GDM1 (cell line): ENCODE measurements around the gene DNAJC1.
"Not testable (repeated sequence)": the region's sequence is repeated elsewhere in the genome, so short reads cannot be mapped to it uniquely, and the experiment has no call there.

Source experiments
- DNase-seq: peaks from one replicate; lab custom pipeline; 2025; lab: John Stamatoyannopoulos, UW

The DNAJC1 gene

DNA sequence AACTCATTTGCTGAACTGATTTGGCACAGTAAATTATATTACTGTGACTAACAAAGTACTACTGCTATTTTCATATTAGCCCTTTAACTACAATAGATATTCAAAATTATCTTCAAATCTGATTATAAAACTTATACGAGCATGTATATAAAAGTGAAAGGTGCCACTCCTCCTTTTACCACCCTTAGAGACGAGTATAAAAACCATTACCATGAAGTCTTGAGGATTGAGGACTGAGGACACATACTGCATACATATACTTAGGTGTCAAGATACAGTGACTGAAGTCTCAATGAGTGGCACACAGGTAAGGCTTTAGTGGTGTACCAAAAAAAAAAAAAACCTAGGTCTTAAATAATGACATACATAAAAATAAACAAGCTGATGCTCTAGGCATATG is 98.6 kb downstream of the DNAJC1 start:
- DNase-seq, result no peak

DNA sequence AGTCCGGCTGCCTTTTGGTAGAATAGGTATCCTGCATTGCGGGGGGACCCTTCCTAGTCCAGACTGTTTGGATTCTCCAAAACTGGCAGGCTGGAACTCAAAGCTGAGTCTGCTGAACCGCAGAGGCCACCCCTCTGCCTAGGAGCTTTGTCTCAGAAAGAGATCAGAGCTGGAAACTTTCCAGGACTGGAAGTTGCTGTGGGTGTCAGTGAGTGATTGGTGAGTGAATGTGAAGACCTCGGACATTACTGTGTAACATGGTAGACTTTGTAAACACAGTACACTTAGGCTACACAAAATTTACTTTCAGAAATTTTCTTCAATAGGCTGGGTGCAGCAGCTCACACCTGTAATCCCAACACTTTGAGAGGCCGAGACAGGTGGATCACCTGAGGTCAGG is 103.8 kb downstream of the DNAJC1 start:
- no peak for DNase-seq

DNA sequence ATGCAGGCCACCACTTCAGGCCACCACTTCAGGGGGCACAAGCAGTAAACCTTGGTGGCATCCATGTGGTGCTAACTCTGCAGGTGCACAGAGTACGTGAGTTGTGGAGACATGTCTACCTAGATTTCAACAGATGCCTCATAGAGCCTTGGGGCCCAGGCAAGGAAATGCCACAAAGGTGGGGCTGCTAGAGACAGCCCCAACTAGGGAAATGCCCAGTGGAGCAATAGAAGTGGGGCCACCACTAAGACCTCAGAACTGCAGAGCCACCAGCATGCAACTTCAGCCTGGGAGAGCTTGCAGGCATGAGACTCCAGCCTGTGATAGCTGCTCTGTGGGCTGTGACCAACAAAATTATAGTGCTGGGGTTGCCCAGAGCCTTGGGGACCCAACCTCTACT is 107.6 kb downstream of the DNAJC1 start:
- no peak for DNase-seq

DNA sequence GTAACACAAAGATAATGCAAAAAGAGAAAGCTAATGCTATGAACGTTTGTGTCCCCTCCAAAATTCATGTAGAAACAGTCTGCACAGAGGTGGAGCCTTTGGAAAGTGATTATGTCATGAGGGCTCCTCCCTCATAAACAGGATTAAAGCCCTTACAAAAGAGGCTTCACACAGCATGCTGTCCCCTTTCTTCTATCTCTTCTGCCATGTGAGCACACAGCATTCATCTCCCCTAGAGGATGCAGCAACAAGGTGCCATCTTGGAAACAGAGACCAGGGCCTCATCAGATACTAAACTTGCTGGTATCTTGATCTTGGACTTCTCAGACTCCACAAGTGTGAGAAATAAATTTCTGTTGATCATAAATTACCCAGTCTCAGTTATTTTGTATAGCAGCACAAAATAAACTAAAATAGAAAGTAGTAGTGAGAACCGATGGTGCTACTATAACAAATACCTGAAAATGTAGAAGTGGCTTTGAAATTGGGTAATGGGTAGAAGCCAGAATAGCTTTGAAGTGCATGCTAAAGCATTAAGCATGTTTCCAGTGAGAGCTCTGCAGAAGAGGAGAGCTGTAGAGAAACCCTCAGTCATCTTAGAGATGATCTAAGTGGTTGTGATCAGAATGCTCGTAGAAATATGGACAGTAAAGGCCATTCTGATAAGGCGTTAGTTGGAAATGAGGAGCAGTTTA is 108.7 kb downstream of the DNAJC1 start:
- DNase-seq, result no peak

DNA sequence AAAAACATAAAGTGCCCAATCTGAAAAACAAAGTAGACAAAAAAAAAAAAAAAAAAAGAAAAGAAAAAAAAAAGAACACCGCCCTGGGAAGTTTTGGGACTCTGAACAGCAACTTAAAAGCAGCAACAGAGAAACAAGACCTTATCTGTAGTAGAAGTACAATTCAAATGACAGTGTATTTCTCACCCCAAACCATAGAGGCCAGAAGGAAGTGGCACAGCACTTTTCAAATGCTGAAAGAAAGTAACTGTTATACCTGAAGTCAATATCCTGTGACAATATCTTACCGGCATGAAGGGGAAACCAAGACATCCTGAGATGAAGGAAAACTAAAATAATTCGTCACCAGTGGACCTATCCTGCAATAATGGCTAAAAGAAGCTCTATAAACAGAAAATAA is 112.1 kb downstream of the DNAJC1 start:
- DNase-seq, result no peak

DNA sequence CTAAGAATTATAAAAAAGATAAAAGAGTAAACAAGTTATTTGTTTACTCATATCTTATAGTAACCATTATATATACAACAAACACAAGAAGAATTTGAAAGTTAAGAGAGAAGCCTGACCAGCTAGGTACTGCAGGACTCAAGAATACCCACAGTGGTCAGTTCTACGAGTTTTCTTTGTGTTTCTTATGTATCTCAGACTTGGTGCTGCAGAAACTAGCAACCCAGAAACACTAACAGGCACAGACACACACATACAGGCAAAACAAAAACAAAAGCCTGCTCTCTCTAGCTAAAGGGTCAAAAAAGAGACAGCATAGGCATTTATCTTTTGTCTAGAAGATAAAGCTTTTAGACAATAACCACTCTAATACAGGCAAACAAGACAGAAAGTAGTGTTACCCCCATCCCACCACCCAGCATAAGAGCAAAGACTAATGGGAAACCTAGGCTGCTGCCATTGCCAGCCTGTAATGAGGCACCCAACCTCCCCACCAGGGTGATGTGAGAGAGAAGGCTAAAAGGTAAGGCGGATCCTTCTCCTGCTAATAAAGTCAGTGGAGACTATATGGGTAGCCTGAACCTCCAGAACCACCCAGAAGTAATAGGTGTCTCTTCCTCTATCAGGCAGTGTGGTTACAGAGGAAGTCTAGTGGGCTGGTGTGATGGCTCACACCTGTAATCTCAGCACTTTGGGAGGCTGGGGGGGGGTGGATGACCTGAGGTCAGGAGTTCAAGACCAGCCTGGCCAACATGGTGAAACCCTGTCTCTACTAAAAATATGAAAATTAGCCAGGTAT is 113.9 kb downstream of the DNAJC1 start:
- DNase-seq, result no peak

DNA sequence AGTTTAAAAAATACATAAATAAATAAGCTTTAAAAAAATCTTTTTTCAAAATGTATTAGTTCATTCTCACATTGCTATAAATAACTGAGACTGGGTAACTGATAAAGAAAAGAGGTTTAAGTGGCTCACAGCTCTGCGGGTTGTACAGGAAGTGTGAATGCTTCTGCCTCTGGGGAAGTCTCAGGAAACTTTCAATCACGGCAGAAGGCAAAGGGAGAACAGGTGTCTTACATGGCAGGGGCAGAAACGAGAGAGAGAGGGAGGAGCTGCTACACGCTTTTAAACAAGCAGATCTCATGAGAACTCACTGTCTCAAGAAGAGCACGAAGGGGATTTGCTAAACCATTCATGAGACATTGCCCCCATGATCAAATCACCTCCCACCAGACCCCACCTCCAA is 114.6 kb downstream of the DNAJC1 start:
- no peak for DNase-seq

DNA sequence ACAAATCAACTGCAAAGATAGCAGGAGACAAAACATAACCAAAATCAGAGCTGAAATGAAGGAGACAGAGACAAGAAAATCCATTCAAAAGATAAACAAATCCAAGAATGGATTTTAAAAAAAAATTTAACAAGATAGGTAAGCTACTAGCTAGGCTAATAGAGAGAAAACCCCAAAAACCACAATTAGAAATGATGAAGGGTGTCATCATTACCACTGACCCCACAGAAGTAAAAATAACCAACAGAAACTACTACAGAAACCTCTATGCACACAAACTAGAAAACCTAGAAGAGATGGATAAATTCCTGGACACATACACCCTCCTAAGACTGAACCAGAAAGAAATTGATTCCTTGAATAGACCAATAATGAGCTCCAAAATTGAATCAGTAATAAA is 117.6 kb downstream of the DNAJC1 start:
- DNase-seq, result no peak

DNA sequence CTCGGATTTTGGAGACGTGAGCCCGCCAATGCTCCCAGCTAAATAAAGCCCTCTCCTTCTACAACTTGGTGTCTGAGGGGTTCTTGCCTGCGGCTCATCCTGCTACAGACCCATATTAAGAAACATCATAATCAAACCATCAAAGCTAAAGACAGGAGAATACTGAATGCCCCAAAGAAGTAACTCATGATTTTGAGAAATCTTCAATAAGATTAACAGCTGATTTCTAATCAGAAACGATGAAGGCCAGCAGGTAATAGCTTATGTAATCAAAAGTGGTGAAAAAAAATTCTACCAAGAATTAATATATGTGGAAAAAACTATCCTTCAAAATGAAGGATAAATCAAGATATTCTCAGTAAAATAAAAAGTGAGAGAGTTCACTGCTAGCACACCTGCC is 130.3 kb downstream of the DNAJC1 start:
- no peak for DNase-seq

DNA sequence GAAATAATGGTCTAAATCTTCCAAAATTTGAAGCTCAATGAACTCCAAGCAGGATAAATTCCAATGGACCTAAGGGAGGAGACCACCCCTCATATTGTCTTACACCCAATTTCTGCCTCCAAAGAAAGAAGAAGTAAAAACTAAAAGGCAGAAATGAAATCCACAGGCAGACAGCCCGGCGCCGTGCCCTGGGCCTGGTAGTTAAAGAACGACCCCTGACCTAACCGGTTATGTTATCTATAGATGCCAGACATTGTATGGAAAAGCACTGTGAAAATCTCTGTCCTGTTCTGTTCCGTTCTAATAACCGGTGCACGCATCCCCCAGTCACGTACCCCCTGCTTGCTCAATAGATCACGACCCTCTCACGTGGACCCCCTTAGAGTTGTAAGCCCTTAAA is 130.8 kb downstream of the DNAJC1 start:
- not testable (repeated sequence) for DNase-seq

DNA sequence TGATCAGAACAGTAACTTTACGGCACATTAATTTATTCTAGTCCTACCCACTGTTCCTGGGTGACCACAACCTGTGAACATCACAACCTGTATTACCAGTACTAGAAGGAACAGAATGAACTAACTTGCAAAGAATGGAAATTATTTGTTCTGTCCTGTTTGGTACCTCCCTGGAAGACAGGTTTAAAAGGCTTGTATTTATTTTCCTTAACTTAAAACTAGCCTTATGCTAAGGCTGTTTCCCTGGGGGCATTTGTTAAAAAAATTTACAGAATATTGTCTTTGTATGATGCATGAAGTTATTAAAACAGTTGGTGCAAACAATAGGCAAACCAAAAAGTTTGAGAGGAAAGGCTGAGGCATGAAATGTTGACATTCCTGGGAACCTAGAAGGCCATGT is 132.7 kb downstream of the DNAJC1 start:
- DNase-seq, result no peak

DNA sequence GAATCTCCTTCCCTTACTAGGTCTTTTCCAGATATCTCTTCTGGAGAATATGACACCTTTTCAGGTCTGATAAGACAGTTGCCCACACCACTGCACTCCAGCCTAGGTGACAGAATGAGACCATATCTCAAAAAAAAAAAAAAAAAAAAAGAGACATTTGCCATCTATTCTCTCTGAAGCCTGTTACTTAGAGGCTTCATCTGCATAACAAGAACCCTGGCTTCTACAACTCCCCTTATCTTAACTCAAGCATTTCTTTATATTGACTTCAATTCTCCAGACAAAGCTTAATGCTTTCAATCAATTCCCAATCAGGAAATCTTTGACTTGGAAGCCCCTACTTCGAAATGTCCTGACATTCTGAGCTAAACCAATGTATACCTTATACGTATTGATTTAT is 134.4 kb downstream of the DNAJC1 start:
- DNase-seq, result not testable (repeated sequence)

DNA sequence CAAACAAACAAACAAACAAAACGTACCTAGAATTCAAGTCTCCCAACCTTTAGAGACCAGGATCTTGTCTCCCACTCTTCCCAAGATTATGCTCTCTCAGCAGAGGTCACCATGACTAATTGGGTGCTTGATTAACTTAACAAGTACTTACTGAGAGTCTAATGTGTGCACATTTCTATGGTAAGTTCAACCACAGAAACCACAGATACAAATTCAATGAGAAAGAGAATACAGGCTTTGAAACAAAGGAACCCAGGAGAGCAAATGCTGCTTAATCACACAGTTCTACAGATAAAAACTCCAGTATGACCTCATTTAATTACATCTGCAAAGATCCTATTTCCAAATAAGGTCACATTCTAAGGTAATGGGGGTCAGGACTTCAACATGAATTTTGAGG is 142.8 kb downstream of the DNAJC1 start:
- DNase-seq, result no peak

DNA sequence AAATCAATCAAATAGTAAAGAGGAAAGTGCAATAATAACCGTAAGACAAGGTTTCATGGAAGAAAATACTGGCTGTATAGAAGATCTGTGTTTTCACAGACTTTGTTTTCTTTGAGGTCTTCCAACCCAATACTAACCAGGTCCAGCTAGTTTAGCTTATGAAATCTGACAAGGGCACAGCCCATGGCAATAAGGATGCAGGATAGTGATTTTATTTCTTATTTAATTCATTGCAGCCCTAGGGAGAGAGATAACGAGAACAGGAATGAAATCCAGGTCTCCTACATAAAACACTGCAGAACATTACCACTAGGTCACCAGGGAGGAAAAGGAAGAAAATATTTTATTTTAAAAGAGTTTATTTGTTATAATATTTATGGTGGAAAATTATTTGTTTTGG is 145.1 kb downstream of the DNAJC1 start:
- DNase-seq, result no peak

DNA sequence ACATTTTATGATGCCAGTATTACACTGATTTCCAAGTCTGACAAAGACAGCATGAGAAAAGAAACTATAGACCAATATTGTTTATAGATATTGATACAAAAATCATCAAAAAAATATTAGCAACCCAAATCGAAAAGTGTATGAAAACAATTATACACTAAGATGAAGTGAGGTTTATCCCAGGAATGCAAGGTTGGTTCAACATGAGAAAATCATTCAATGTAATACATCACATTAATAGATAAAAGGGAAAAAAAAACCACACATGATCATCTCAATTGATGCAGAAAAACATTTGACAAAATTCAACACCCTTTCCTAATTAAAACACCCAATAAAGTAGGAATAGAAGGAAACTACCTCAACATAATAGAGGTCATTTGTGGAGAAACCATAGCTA is 153.9 kb downstream of the DNAJC1 start:
- DNase-seq, result no peak

DNA sequence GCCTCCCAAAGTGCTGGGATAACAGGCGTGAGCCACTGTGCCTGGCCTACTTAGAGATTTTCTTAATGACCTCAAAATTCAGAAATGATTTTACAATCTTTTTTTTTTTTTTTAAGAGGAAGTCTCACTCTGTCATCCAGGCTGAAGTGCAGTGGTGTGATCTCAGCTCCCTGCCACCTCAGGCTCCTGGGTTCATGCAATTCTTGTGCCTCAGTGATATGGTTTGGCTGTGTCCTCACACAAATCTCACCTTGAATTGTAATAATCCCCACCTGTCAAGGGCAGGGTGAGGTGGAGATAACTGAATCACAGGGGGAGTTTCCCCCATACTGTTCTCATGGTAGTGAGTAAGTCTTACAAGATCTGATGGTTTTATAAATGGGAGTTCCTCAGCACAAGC is 159.9 kb downstream of the DNAJC1 start:
- DNase-seq, result no peak

DNA sequence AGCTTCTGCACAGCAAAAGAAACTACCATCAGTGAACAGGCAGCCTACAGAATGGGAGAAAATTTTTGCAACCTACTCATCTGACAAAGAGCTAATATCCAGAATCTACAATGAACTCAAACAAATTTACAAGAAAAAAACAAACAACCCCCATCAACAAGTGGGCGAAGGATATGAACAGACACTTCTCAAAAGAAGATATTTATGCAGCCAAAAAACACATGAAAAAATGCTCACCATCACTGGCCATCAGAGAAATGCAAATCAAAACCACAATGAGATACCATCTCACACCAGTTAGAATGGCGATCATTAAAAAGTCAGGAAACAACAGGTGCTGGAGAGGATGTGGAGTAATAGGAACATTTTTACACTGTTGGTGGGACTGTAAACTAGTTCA is 162.3 kb downstream of the DNAJC1 start:
- not testable (repeated sequence) for DNase-seq

DNA sequence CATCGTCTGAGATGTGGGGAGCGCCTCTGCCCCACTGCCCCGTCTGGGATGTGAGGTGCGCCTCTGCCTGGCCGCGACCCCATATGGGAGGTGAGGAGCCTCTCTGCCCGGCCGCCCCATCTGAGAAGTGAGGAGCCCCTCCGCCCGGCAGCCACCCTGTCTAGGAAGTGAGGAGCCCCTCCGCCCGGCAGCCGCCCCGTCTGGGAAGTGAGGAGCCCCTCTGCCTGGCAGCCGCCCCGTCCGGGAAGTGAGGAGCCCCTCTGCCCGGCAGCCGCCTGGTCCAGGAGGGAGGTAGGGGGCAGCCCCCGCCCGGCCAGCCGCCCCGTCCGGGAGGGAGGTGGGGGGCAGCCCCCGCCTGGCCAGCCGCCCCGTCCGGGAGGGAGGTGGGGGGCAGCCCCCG is 166.0 kb downstream of the DNAJC1 start:
- not testable (repeated sequence) for DNase-seq

DNA sequence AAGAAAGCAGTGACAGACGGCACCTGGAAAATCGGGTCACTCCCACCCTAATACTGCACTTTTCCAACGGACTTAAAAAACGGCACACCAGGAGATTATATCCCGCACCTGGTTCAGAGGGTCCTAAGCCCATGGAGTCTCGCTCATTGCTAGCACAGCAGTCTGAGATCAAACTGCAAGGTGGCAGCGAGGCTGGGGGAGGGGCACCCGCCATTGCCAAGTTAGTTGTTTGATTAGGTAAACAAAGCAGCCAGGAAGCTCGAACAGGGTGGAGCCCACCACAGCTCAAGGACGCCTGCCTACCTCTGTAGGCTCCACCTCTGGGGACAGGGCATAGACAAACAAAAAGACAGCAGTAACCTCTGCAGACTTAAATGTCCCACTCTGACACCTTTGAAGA is 169.0 kb downstream of the DNAJC1 start:
- DNase-seq, result not testable (repeated sequence)

DNA sequence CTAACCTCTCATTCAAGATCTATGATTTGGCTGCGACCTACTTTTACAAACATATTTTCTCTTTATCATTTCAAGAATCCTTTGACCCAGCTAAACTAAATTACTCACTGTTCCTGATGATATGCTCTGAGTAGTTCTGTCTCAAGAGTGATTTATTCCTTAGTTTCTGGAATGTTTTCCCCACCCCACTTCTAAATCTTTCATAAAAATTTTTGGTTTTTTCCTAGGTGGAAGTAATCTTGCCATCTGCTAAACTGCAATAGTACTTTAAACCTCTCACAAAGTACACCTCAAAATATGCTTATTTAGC is 170.8 kb downstream of the DNAJC1 start:
- no peak for DNase-seq

DNA sequence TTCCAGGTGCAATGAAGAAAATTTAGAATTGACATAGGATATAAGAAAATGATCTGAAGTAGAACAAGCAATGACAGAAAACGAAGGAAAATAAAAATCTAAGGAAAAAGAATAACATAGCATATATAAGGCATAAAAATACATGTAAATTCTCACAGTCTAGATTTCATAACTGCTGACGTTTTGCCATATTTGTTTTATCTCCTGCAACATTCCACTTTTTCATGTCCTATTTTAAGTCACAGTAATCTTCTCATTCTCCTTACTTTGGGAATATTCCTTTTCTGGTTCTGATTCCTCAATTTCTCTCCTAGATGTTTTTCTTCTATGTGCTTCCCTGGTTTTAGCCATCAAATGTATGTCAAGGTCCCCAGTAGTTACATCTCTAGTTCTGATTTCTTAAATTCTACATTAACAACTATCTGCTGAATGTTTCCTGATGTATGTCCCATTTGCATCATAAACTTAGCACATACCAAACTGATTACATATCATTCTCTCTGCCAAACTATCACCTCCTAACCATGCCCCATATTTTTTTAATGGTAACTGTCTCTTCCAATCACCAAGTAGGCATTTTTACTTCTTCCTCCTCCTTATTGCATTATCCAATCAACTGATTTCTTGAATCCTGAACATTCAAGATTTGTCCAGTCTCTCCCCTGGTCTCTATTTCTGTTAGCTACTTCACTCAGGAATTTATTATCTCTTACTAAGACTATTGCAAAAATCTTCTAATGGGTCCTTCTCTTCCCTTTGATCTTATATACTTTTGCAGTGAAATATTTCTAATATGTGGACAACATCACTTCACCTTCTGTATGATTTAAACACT is 171.3 kb downstream of the DNAJC1 start:
- no peak for DNase-seq

DNA sequence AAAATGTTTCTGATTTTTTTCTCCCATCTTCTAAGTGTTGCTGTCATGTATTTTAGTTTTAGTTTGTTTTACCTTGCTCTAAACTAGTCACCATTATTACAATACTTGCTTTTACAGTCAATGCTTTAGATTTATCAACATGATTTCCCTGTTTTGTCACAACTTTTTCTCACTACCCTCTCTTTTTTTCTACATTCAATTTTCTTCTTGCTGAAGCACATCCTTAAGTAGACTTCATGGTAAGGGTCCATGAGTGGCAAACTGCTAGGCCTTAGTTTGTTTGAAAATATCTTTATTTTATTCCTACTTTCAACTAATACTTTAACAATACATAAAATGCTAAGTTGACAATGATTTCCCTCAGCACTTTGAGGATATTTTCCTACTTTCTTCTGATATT is 173.5 kb downstream of the DNAJC1 start:
- DNase-seq, result no peak

DNA sequence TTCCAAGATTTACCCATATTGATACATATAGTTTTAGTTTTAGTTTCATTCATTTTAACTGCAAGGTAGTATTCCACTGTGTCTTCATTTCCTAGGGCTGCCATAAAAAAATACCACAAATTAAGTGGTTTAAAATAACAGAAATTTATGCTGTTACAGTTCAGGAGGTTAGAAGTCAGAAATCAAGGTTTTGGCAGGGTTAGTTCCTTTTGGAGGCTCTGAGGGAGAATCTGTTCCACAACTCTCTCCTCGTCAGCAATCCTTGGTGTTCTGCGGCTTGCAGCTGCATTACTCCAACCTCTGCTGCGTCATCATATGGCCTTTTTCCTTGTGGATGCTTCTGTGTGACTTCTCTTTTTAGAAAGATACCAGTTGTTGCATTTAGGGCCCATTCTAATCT is 176.2 kb downstream of the DNAJC1 start:
- no peak for DNase-seq
